ENCODE data around the gene TLL2.

TLL2 gene

GRCh38 chr10:96448021-96448457 lies 65.7 kb downstream of the TLL2 start:
- H3K27ac ChIP-seq = no peak overlapping the region
- no peak for TF ChIP-seq CTCF (conservative IDR thresholded peaks at IDR 0.05)

- H3K27ac ChIP-seq = no peak overlapping the region
- no peak for TF ChIP-seq CTCF (conservative IDR thresholded peaks at IDR 0.05)
Observed at GRCh38 chr10:96446966-96447596, 66.6 kb downstream of the TLL2 start.

GRCh38 chr10:96441987-96442643 lies 71.6 kb downstream of the TLL2 start:
- no peak for TF ChIP-seq CTCF (conservative IDR thresholded peaks at IDR 0.05)
- H3K27ac ChIP-seq = no peak overlapping the region

GRCh38 chr10:96441322-96441885 lies 72.3 kb downstream of the TLL2 start:
- no peak overlapping the region for H3K27ac ChIP-seq
- TF ChIP-seq CTCF (conservative IDR thresholded peaks at IDR 0.05) = no peak

GRCh38 chr10:96440361-96441292 lies 73.1 kb downstream of the TLL2 start:
- H3K27ac ChIP-seq = no peak overlapping the region
- TF ChIP-seq CTCF (conservative IDR thresholded peaks at IDR 0.05) = no peak

- TF ChIP-seq CTCF (conservative IDR thresholded peaks at IDR 0.05) = no peak
- no peak overlapping the region for H3K27ac ChIP-seq
Observed at GRCh38 chr10:96439725-96440124, 74.0 kb downstream of the TLL2 start.

GRCh38 chr10:96436035-96436434 lies 77.7 kb downstream of the TLL2 start:
- no peak for TF ChIP-seq CTCF (conservative IDR thresholded peaks at IDR 0.05)
- H3K27ac ChIP-seq = no peak overlapping the region
